A549 (cell line): ENCODE results near the gene NHEJ1. TPM values are rescaled to one million over a fixed set of nuclear protein-coding genes. Genes with fewer than 3 reads are reported as not detected.

Experiments
- ATAC-seq, 2 experiments: fragments of 200-7000 bp in 1 of 2; fragments of >200 bp in 1 of 2; cut with Nextera tagmentation in 1 of 2; cut with Tn5 transposase in 1 of 2; 3 replicates each; pipeline versions ENCODE4 v1.8.0 to v1.9.1; 2018 to 2020; ENCODE audit warnings: mild to moderate bottlenecking in 1 of 2, moderate library complexity in 1 of 2
- CTCF ChIA-PET: fragments of 300-600 bp; sonication (Branson Sonifier 250); formaldehyde crosslinking; extraction: SDS; loops from one replicate; lab custom pipeline; 2021; ENCODE audit warnings: antibody characterized with exemption, inconsistent platforms; lab: Yijun Ruan, JAX
- POLR2A ChIA-PET: fragments of 350-600 bp; formaldehyde crosslinking; extraction: SDS; loops from one replicate; lab custom pipeline; 2021; ENCODE audit warnings: antibody characterized with exemption, inconsistent platforms; lab: Yijun Ruan, JAX
- DNase-seq, 2 experiments: peaks; one replicate each; pipeline versions ENCODE4 v3.0.0 to v3.0.0-alpha.2; 2011 to 2016; ENCODE audit warnings: low read depth in 1 of 2, low spot score in 1 of 2
- FAIRE-seq: peaks from 2 replicates; lab custom pipeline; 2011; peaks lifted over from hg19 to GRCh38; lab: Jason Lieb, UNC
- H3K27ac ChIP-seq, 2 experiments: fragments of >200 bp; sonication (Bioruptor Twin); formaldehyde crosslinking; 3 replicates each; pipeline ENCODE4 v1.5.1; 2016 to 2017
- H3K4me1 ChIP-seq: fragments of >200 bp; sonication (Bioruptor Twin); formaldehyde crosslinking; 3 replicates; pipeline ENCODE4 v1.6.1; 2016
- H3K4me2 ChIP-seq: fragments of >200 bp; sonication (Bioruptor Twin); formaldehyde crosslinking; 3 replicates; pipeline ENCODE4 v1.6.1; 2016
- H3K4me3 ChIP-seq: fragments of >200 bp; sonication (Bioruptor Twin); formaldehyde crosslinking; 3 replicates; pipeline ENCODE4 v1.5.1; 2016
- H3K9me3 ChIP-seq: fragments of >200 bp; sonication (Bioruptor Twin); formaldehyde crosslinking; 3 replicates; pipeline ENCODE4 v1.6.1; 2016
- BCL3 ChIP-seq: fragments of >200 bp; sonication (Bioruptor Twin); formaldehyde crosslinking; IDR thresholded peaks from 3 replicates; pipeline ENCODE4 v1.6.1; 2016
- BHLHE40 ChIP-seq: IDR thresholded peaks from 2 replicates; pipeline ENCODE4 v1.6.1; 2012; ENCODE audit warnings: low read depth, low read length, inconsistent platforms
- CBX8 ChIP-seq: fragments of 200-600 bp; sonication (generic); IDR thresholded peaks from 2 replicates; pipeline ENCODE4 v1.6.1; 2016
- EHMT2 ChIP-seq: fragments of 200-600 bp; sonication (generic); IDR thresholded peaks from 2 replicates; pipeline ENCODE4 v1.6.1; 2016; ENCODE audit warnings: antibody characterized with exemption, low read depth, mild to moderate bottlenecking, moderate library complexity
- EP300 ChIP-seq, 2 experiments: fragments of >200 bp; sonication (Bioruptor Twin); formaldehyde crosslinking; IDR thresholded peaks; 2 replicates in 1 of 2; 3 replicates in 1 of 2; pipeline ENCODE4 v1.6.1; 2016 to 2017
- ESRRA ChIP-seq: fragments of 150-350 bp; IDR thresholded peaks from 2 replicates; pipeline ENCODE4 v1.6.1; 2014; ENCODE audit warnings: mild to moderate bottlenecking, low read length, borderline replicate concordance
- FOSB ChIP-seq: fragments of 250-450 bp; sonication (Bioruptor Pico); IDR thresholded peaks from 2 replicates; pipeline ENCODE4 v1.5.0; 2020; ENCODE audit warnings: mild to moderate bottlenecking, moderate library complexity
- FOXS1 ChIP-seq: fragments of 250-450 bp; sonication (Bioruptor Pico); IDR thresholded peaks from 2 replicates; pipeline ENCODE4 v1.5.0; 2020; ENCODE audit warnings: mild to moderate bottlenecking, moderate library complexity
- HES2 ChIP-seq: fragments of >200 bp; sonication (Bioruptor Twin); formaldehyde crosslinking; IDR thresholded peaks from 2 replicates; pipeline ENCODE4 v1.6.1; 2016
- HEYL ChIP-seq: fragments of 250-450 bp; sonication (Bioruptor Pico); IDR thresholded peaks from 2 replicates; pipeline ENCODE4 v1.8.0; 2021; ENCODE audit warnings: mild to moderate bottlenecking, moderate library complexity
- HOXA7 ChIP-seq: fragments of 250-450 bp; sonication (Bioruptor Pico); IDR thresholded peaks from 2 replicates; pipeline ENCODE4 v1.5.0; 2020; ENCODE audit warnings: mild to moderate bottlenecking, moderate library complexity
- HOXB13 ChIP-seq: fragments of 250-450 bp; sonication (Bioruptor Pico); IDR thresholded peaks from 2 replicates; pipeline ENCODE4 v1.5.0; 2020; ENCODE audit warnings: low read depth, mild to moderate bottlenecking, moderate library complexity
- JUN ChIP-seq, 2 experiments: fragments of >200 bp; sonication (Bioruptor Twin); formaldehyde crosslinking; IDR thresholded peaks; 2 replicates in 1 of 2; 3 replicates in 1 of 2; pipeline ENCODE4 v1.6.1; 2016 to 2017
- JUNB ChIP-seq: fragments of >200 bp; sonication (Bioruptor Twin); formaldehyde crosslinking; IDR thresholded peaks from 2 replicates; pipeline ENCODE4 v1.6.1; 2016
- KDM5A ChIP-seq: fragments of 200-600 bp; sonication (generic); IDR thresholded peaks from 2 replicates; pipeline ENCODE4 v1.6.1; 2016; ENCODE audit warnings: antibody characterized with exemption, mild to moderate bottlenecking
- MAZ ChIP-seq: fragments of 150-350 bp; IDR thresholded peaks from 2 replicates; pipeline ENCODE4 v1.6.1; 2014; ENCODE audit warnings: antibody characterized with exemption, low read depth, low read length, borderline replicate concordance
- NFE2L2 ChIP-seq: fragments of 150-350 bp; conservative IDR thresholded peaks from 2 replicates; pipeline ENCODE4 v1.6.1; 2014; ENCODE audit warnings: low read length
- PHF8 ChIP-seq: fragments of 200-600 bp; sonication (generic); IDR thresholded peaks from 2 replicates; pipeline ENCODE4 v1.6.1; 2016; ENCODE audit warnings: low read depth, mild to moderate bottlenecking, antibody characterized with exemption, moderate library complexity, borderline replicate concordance
- POLR2A ChIP-seq: IDR thresholded peaks from 2 replicates; pipeline ENCODE4 v1.6.1; 2012; ENCODE audit warnings: mild to moderate bottlenecking, low read length
- POLR2AphosphoS2 ChIP-seq: conservative IDR thresholded peaks from 2 replicates; pipeline ENCODE4 v1.6.1; 2012; ENCODE audit warnings: low read length, improper control_type of control experiment, inconsistent platforms
- RARB ChIP-seq: fragments of 250-450 bp; sonication (Bioruptor Pico); IDR thresholded peaks from 2 replicates; pipeline ENCODE4 v1.8.0; 2021; ENCODE audit warnings: mild to moderate bottlenecking, moderate library complexity
- RCOR1 ChIP-seq: fragments of 150-350 bp; IDR thresholded peaks from 2 replicates; pipeline ENCODE4 v1.6.1; 2014; ENCODE audit warnings: antibody characterized with exemption, low read length, low read depth
- SREBF2 ChIP-seq: fragments of 450-650 bp; IDR thresholded peaks from 2 replicates; pipeline ENCODE4 v1.6.1; 2014; ENCODE audit warnings: mild to moderate bottlenecking, moderate library complexity
- TFCP2L1 ChIP-seq: fragments of 250-450 bp; sonication (Bioruptor Pico); IDR thresholded peaks from 2 replicates; pipeline ENCODE4 v1.5.0; 2021; ENCODE audit warnings: mild to moderate bottlenecking
- ZC3H11A ChIP-seq: fragments of 450-650 bp; IDR thresholded peaks from 2 replicates; pipeline ENCODE4 v1.6.1; 2014; ENCODE audit warnings: antibody characterized with exemption, mild to moderate bottlenecking
- WGBS: methylation state at CpG from one replicate; pipeline ENCODE4 v1.1.6; 2017; ENCODE audit errors: missing lambda C conversion rate; 5-methylcytosine and 5-hydroxymethylcytosine counted together
- polyA plus RNA-seq, 4 experiments: library from polyadenylated mRNA; depleted of rRNA in 3 of 4; stranded (reverse); fragments of >200 nt; fragmentation: RNase III in 1 of 4; extraction: RNeasy Plus Mini Kit Qiagen cat#74134 plus additional on column Dnase treatment in 1 of 4; gene quantifications; 2 replicates in 3 of 4; 3 replicates in 1 of 4; pipeline ENCODE4 v1.2.3, GENCODE V29; 2011 to 2017
- TF ChIP-seq, protein P1 (sequence below): fragments of 250-450 bp; sonication (Bioruptor Pico); IDR thresholded peaks from 2 replicates; pipeline ENCODE4 v1.5.0; 2020; ENCODE audit warnings: low read depth, mild to moderate bottlenecking, moderate library complexity
- TF ChIP-seq, protein P2 (sequence below): IDR thresholded peaks from 2 replicates; pipeline ENCODE4 v1.6.1; 2012

NHEJ1 gene
- polyA plus RNA-seq, 2 of the 4 experiments (the other 2 are of a cell fraction) = 18.5 to 31.8 TPM

- DNase-seq (no peak), ATAC-seq (no peak)
- CTCF ChIA-PET = interaction anchor here (0.8 to 1.8 kb wide), 5 partner anchors 9 to 138 kb away, joined by 3 to 5 read pairs (median 4); partner anchors contain the start of gene ZFAND2B
These were observed 36.8 kb upstream of the NHEJ1 start for GRCh38 chr2:219197388-219197787.

GRCh38 chr2:219186754-219187456, 26.3 kb upstream of the NHEJ1 start:
- ChIA-PET CTCF (interaction anchor here (0.6 kb wide), 1 partner anchor 102 kb away, joined by 4 read pairs; no protein-coding TSS in a partner anchor), POLR2A (interaction anchor here (0.6 kb wide), 1 partner anchor 456 kb away, joined by 3 read pairs; no protein-coding TSS in a partner anchor)

More at GRCh38 chr2:219197388-219197787, 36.8 kb upstream of the NHEJ1 start:
- POLR2A ChIA-PET = interaction anchor here (0.7 kb wide), 1 partner anchor 10 kb away, joined by 4 read pairs; no protein-coding TSS in a partner anchor
- no peak for FAIRE-seq
- Histone ChIP-seq H3K27ac (no peak overlapping the region), H3K4me2 (no peak overlapping the region), H3K4me1 (no peaks in the 10 kb centered on the region), H3K9me3 (no peaks in the 10 kb centered on the region), H3K4me3 (no peak overlapping the region)
- WGBS = 57% methylated on average over 1 of the region's 1 CpG
- TF ChIP-seq ZC3H11A = no peak
- no peak for TF ChIP-seq RCOR1
- no peak for TF ChIP-seq NFE2L2
- TF ChIP-seq POLR2A = no peak
- TF ChIP-seq HES2 = no peak
- TF ChIP-seq, protein P1, sequence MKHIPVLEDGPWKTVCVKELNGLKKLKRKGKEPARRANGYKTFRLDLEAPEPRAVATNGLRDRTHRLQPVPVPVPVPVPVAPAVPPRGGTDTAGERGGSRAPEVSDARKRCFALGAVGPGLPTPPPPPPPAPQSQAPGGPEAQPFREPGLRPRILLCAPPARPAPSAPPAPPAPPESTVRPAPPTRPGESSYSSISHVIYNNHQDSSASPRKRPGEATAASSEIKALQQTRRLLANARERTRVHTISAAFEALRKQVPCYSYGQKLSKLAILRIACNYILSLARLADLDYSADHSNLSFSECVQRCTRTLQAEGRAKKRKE = no peak
- no peak for TF ChIP-seq EHMT2
- TF ChIP-seq CBX8 = no peak
- no peak for TF ChIP-seq PHF8
- TF ChIP-seq BHLHE40 = no peak
- no peak for TF ChIP-seq SREBF2
- no peak for TF ChIP-seq POLR2AphosphoS2

More at GRCh38 chr2:219186754-219187456, 26.3 kb upstream of the NHEJ1 start:
- Histone ChIP-seq H3K4me1 (no peaks in the 10 kb centered on the region), H3K27ac (no peak overlapping the region), H3K9me3 (no peaks in the 10 kb centered on the region), H3K4me2 (no peak overlapping the region), H3K4me3 (no peak overlapping the region)
- no peak for DNase-seq
- TF ChIP-seq, protein P1 = no peak
- TF ChIP-seq CBX8 (no peak), HEYL (no peak), EP300 (IDR thresholded peaks at IDR 0.05) (no peak), MAZ (no peak), RARB (CRISPR knock-in tag) (no peak), ZC3H11A (no peak), JUN (IDR thresholded peaks at IDR 0.05) (no peak), ESRRA (no peak), HOXA7 (no peak), FOXS1 (no peak), JUNB (no peak), BCL3 (no peak), FOSB (CRISPR knock-in tag) (no peak), HOXB13 (CRISPR knock-in tag) (no peak), KDM5A (no peak), EHMT2 (no peak), TFCP2L1 (CRISPR knock-in tag) (no peak)
- TF ChIP-seq, protein P2, sequence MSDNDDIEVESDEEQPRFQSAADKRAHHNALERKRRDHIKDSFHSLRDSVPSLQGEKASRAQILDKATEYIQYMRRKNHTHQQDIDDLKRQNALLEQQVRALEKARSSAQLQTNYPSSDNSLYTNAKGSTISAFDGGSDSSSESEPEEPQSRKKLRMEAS = no peak
- WGBS = 91% methylated on average over 7 of the region's 7 CpGs
- no peak for ATAC-seq
- FAIRE-seq = no peak
